HG03520 (cell line): ENCODE results near the gene CD7.

ENCODE experiments used
- ATAC-seq: cut with Tn5 transposase; IDR thresholded peaks from one replicate; pipeline ENCODE4 v1.9.1; 2021; ENCODE audit warnings: mild to moderate bottlenecking, moderate library complexity; ENCODE audit not compliant: unreplicated experiment

The CD7 gene

GRCh38 chr17:82329683-82330321 is 12.4 kb upstream of the CD7 start:
- no peak for ATAC-seq

- no peak for ATAC-seq
Observed at GRCh38 chr17:82328994-82329507, 11.6 kb upstream of the CD7 start.

- no peak for ATAC-seq
Observed at GRCh38 chr17:82328141-82328993, 11.0 kb upstream of the CD7 start.

GRCh38 chr17:82327757-82328140 is 10.3 kb upstream of the CD7 start:
- ATAC-seq: no peak

GRCh38 chr17:82327289-82327688 is 9.9 kb upstream of the CD7 start:
- ATAC-seq: no peak

GRCh38 chr17:82325286-82326180 is 8.1 kb upstream of the CD7 start:
- no peak for ATAC-seq

- ATAC-seq: no peak
Observed at GRCh38 chr17:82324566-82325285, 7.3 kb upstream of the CD7 start.

- ATAC-seq: no peak
Observed at GRCh38 chr17:82323514-82324234, 6.3 kb upstream of the CD7 start.

- no peak for ATAC-seq
Observed at GRCh38 chr17:82322526-82323453, 5.4 kb upstream of the CD7 start.

- ATAC-seq: no peak
Observed at GRCh38 chr17:82321947-82322466, 4.6 kb upstream of the CD7 start.

- ATAC-seq: no peak
Observed at GRCh38 chr17:82320956-82321927, 3.8 kb upstream of the CD7 start.

- ATAC-seq: no peak
Observed at GRCh38 chr17:82320140-82320840, 2.9 kb upstream of the CD7 start.

- ATAC-seq: no peak
Observed at GRCh38 chr17:82319619-82320062, 2.2 kb upstream of the CD7 start.

- no peak for ATAC-seq
Observed at GRCh38 chr17:82318772-82319606, 1.6 kb upstream of the CD7 start.

- no peak for ATAC-seq
Observed at GRCh38 chr17:82318169-82318498, 726 bp upstream of the CD7 start.
